Measurements from ENCODE around the gene PXDN.

Gene PXDN

GRCh38 chr2:1692342-1692741, 52.0 kb downstream of the PXDN start:
- H3K4me3 ChIP-seq (ENCODE audit: low read depth, low read length) = no peak overlapping the region
- in situ Hi-C loops (cut with HindIII; ENCODE audit: low sequenced_read_pairs) = no loop called here
- no peak for TF ChIP-seq CTCF (IDR thresholded peaks at IDR 0.05; ENCODE audit: low read depth, low read length)
- no peak for DNase-seq (ENCODE audit: low read depth, low spot score)

- H3K4me3 ChIP-seq (ENCODE audit: low read depth, low read length) = no peak overlapping the region
- no peak for TF ChIP-seq CTCF (IDR thresholded peaks at IDR 0.05; ENCODE audit: low read depth, low read length)
- in situ Hi-C loops (cut with HindIII; ENCODE audit: low sequenced_read_pairs) = no loop called here
- DNase-seq (ENCODE audit: low read depth, low spot score) = no peak
Measured at GRCh38 chr2:1691366-1691765, 52.9 kb downstream of the PXDN start.

GRCh38 chr2:1690056-1690775, 54.1 kb downstream of the PXDN start:
- TF ChIP-seq CTCF (IDR thresholded peaks at IDR 0.05; ENCODE audit: low read depth, low read length) = no peak
- no peak for DNase-seq (ENCODE audit: low read depth, low spot score)
- in situ Hi-C loops (cut with HindIII; ENCODE audit: low sequenced_read_pairs) = no loop called here
- no peak overlapping the region for H3K4me3 ChIP-seq (ENCODE audit: low read depth, low read length)

- H3K4me3 ChIP-seq (ENCODE audit: low read depth, low read length) = no peak overlapping the region
- no peak for DNase-seq (ENCODE audit: low read depth, low spot score)
- TF ChIP-seq CTCF (IDR thresholded peaks at IDR 0.05; ENCODE audit: low read depth, low read length) = no peak
- in situ Hi-C loops (cut with HindIII; ENCODE audit: low sequenced_read_pairs) = no loop called here
Measured at GRCh38 chr2:1688859-1689258, 55.5 kb downstream of the PXDN start.

GRCh38 chr2:1688161-1688560, 56.2 kb downstream of the PXDN start:
- DNase-seq (ENCODE audit: low read depth, low spot score) = no peak
- in situ Hi-C loops (cut with HindIII; ENCODE audit: low sequenced_read_pairs) = no loop called here
- no peak for TF ChIP-seq CTCF (IDR thresholded peaks at IDR 0.05; ENCODE audit: low read depth, low read length)
- no peak overlapping the region for H3K4me3 ChIP-seq (ENCODE audit: low read depth, low read length)

GRCh38 chr2:1687254-1687653, 57.1 kb downstream of the PXDN start:
- TF ChIP-seq CTCF (IDR thresholded peaks at IDR 0.05; ENCODE audit: low read depth, low read length) = no peak
- no peak overlapping the region for H3K4me3 ChIP-seq (ENCODE audit: low read depth, low read length)
- peak; percentile 46 for DNase-seq (ENCODE audit: low read depth, low spot score)
- in situ Hi-C loops (cut with HindIII; ENCODE audit: low sequenced_read_pairs) = no loop called here
